Measurements from ENCODE around the gene FKBP10.
A peak's percentile ranks its signal among the peaks of the same experiment; 100 is the strongest.
"Not testable (repeated sequence)": the region's sequence is repeated elsewhere in the genome, so short reads cannot be mapped to it uniquely, and the experiment has no call there.

FKBP10 gene

GRCh38 chr17:41811549-41812380 lies 1.0 kb upstream of the FKBP10 start, which contains the start of gene P3H4:
TSS of gene P3H4 (minus strand) at chr17:41811949. CDS start at chr17:41811915, 34 bp downstream.
- peak; percentile 64 for DNase-seq

- no peak for DNase-seq
These were observed 412 bp downstream of the FKBP10 start for GRCh38 chr17:41813152-41813680.

GRCh38 chr17:41813699-41814124 lies 908 bp downstream of the FKBP10 start:
- DNase-seq = no peak

- no peak for DNase-seq
These were observed 1.4 kb downstream of the FKBP10 start for GRCh38 chr17:41814195-41814594.

- no peak for DNase-seq
These were observed 4.0 kb downstream of the FKBP10 start for GRCh38 chr17:41816637-41817320.

GRCh38 chr17:41818024-41818423 lies 5.2 kb downstream of the FKBP10 start:
- no peak for DNase-seq

- no peak for DNase-seq
These were observed 9.0 kb downstream of the FKBP10 start for GRCh38 chr17:41821776-41822175.

GRCh38 chr17:41822216-41823140 lies 9.7 kb downstream of the FKBP10 start:
- DNase-seq = no peak

- DNase-seq = no peak
These were observed 10.3 kb downstream of the FKBP10 start for GRCh38 chr17:41823141-41823524.

- DNase-seq = no peak
These were observed 10.8 kb downstream of the FKBP10 start for GRCh38 chr17:41823580-41823979.

GRCh38 chr17:41824086-41824485 lies 11.3 kb downstream of the FKBP10 start:
- DNase-seq = no peak

- DNase-seq = no peak
These were observed 12.5 kb downstream of the FKBP10 start for GRCh38 chr17:41825175-41825845.

GRCh38 chr17:41829961-41830360 lies 17.2 kb downstream of the FKBP10 start:
- DNase-seq = not testable (repeated sequence)

GRCh38 chr17:41835214-41835799 lies 22.5 kb downstream of the FKBP10 start:
- peak; percentile 24 for DNase-seq

- peak; percentile 36 for DNase-seq
These were observed 23.2 kb downstream of the FKBP10 start, which contains the start of gene NT5C3B for GRCh38 chr17:41835800-41836549. TSS of gene NT5C3B (minus strand) at chr17:41836232. CDS start at chr17:41836193, 39 bp downstream.

- no peak for DNase-seq
These were observed 23.9 kb downstream of the FKBP10 start for GRCh38 chr17:41836550-41837196.

GRCh38 chr17:41837761-41838538 lies 25.1 kb downstream of the FKBP10 start, which contains the start of gene KLHL10:
TSS of gene KLHL10 (plus strand) at chr17:41837825. CDS start at chr17:41837933, 108 bp downstream.
- DNase-seq = no peak

- not testable (repeated sequence) for DNase-seq
These were observed 26.6 kb downstream of the FKBP10 start for GRCh38 chr17:41839448-41839847.

- not testable (repeated sequence) for DNase-seq
These were observed 28.0 kb downstream of the FKBP10 start for GRCh38 chr17:41840781-41841180.
